ENCODE data around the gene POLR1G. TPM values are rescaled to one million over a fixed set of nuclear protein-coding genes. Genes with fewer than 3 reads are reported as not detected.

The POLR1G gene
- total and polyA plus RNA-seq, 9 of the 15 experiments (the other 6 are each of a cell fraction or from before 2014, with no cell fraction given), result 3.0 to 50.1 (median 27.4) TPM

DNA sequence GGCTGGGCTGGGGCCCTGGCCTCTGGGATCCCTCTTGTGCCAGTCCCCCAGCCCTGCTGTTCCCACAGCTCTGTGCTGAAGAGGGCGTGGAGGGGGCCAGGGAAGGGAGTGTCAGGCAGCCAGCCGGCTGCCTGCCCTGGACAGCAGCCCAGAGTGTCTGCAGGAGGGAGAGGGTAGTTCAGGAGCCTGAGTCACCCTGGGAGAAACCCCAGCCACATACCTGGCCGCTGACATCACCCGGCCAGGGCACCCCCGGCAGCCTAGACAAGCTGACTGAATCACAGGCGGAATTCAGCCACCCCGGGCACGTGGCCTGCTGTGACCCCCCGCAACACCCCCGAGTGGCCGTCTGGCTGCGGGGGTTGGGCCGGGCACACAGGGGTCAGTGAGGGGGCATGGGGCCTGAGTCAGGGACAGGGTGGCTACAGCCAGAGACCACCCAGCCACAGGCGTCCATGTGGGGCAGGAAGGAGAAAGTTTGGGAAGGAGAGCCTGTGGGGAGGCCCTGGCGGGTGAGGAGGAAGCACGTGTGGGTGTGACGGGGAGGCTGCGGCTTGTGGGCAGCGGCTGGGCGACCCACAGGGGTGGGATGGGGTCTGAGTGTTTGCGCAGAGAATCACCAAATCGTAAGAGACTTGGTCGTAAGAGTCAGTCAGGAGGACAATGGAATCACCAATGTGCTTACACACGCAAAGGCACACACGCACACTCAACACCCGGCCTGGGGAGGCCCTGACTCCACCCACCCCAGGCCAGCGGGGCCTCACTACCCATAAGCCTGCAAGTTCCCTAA lies 49.5 kb downstream of the POLR1G start (continued):
- TF ChIP-seq, protein P1, sequence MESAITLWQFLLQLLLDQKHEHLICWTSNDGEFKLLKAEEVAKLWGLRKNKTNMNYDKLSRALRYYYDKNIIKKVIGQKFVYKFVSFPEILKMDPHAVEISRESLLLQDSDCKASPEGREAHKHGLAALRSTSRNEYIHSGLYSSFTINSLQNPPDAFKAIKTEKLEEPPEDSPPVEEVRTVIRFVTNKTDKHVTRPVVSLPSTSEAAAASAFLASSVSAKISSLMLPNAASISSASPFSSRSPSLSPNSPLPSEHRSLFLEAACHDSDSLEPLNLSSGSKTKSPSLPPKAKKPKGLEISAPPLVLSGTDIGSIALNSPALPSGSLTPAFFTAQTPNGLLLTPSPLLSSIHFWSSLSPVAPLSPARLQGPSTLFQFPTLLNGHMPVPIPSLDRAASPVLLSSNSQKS (CRISPR knock-in tag; IDR thresholded peaks at IDR 0.05), result no peak
- TF ChIP-seq ZNF217 (CRISPR knock-in tag; IDR thresholded peaks at IDR 0.05) (no peak), TAF15 (IDR thresholded peaks at IDR 0.05; ENCODE audit: low read depth, low read length) (no peak), TEAD1 (CRISPR knock-in tag; IDR thresholded peaks at IDR 0.05) (peak; percentile 98 to 100), SAP30 (IDR thresholded peaks at IDR 0.05; ENCODE audit: borderline replicate concordance, insufficient read depth, low read depth, low read length, poor library complexity, severe bottlenecking) (peak; percentile 83), NR2C2 (CRISPR knock-in tag; IDR thresholded peaks at IDR 0.05) (0 out of 2 replicates have a peak, but pooled peaks have one; percentile 14), NR2C2 (tag; IDR thresholded peaks at IDR 0.05) (peak; percentile 80), U2AF2 (optimal IDR thresholded peaks at IDR 0.05; ENCODE audit: low read depth, low read length) (no peak), DPF2 (IDR thresholded peaks at IDR 0.05) (peak; percentile 84), NEUROD1 (IDR thresholded peaks at IDR 0.05; ENCODE audit: borderline replicate concordance, low read depth, low read length, partially characterized antibody) (peak; percentile 51), ZNF764 (CRISPR knock-in tag; IDR thresholded peaks at IDR 0.05; ENCODE audit: low read depth) (no peak), SRSF9 (IDR thresholded peaks at IDR 0.05; ENCODE audit: borderline replicate concordance, low read depth, low read length) (no peak), TBP (optimal IDR thresholded peaks at IDR 0.05; ENCODE audit: low read depth, low read length) (peak; percentile 51), CBX8 (IDR thresholded peaks at IDR 0.05; ENCODE audit: borderline replicate concordance, extremely low read depth, low read depth, low read length, poor library complexity, severe bottlenecking) (no peak), ARID2 (IDR thresholded peaks at IDR 0.05) (no peak), SLC30A9 (CRISPR knock-in tag; IDR thresholded peaks at IDR 0.05) (no peak), CREM (IDR thresholded peaks at IDR 0.05; ENCODE audit: low read depth) (peak; percentile 57; the same call in 1 of the 2 replicates), ZNF140 (CRISPR knock-in tag; IDR thresholded peaks at IDR 0.05) (no peak), EP400 (IDR thresholded peaks at IDR 0.05) (peak; percentile 93), HSF4 (CRISPR knock-in tag; IDR thresholded peaks at IDR 0.05; ENCODE audit: borderline replicate concordance) (no peak), MYC (IDR thresholded peaks at IDR 0.05; ENCODE audit: low read depth, low read length) (peak; percentile 85), MYC (CRISPR knock-in tag; IDR thresholded peaks at IDR 0.05; ENCODE audit: borderline replicate concordance, low read depth) (peak; percentile 87), MAFK (IDR thresholded peaks at IDR 0.05; ENCODE audit: low read length) (0 out of 2 replicates have a peak, but pooled peaks have one; percentile 37), FIP1L1 (IDR thresholded peaks at IDR 0.05; ENCODE audit: low read depth, low read length, poor library complexity, severe bottlenecking) (no peak), NCOR1 (IDR thresholded peaks at IDR 0.05) (peak; percentile 85), EP300 (IDR thresholded peaks at IDR 0.05; ENCODE audit: low read length) (no peak)
- TF ChIP-seq, protein P2, sequence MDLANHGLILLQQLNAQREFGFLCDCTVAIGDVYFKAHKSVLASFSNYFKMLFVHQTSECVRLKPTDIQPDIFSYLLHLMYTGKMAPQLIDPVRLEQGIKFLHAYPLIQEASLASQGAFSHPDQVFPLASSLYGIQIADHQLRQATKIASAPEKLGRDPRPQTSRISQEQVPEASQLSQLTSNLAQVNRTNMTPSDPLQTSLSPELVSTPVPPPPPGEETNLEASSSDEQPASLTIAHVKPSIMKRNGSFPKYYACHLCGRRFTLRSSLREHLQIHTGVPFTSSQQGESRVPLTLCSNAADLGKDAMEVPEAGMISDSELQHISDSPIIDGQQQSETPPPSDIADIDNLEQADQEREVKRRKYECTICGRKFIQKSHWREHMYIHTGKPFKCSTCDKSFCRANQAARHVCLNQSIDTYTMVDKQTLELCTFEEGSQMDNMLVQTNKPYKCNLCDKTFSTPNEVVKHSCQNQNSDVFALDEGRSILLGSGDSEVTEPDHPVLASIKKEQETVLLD (IDR thresholded peaks at IDR 0.05), result peak; percentile 76; the same call in 1 of the 2 replicates

All from K562 (cell line).